GM21447 (cell line): ENCODE results near the gene MVD.
"Not testable (repeated sequence)": the region's sequence is repeated elsewhere in the genome, so short reads cannot be mapped to it uniquely, and the experiment has no call there.

Experiments
- ATAC-seq: cut with Tn5 transposase; IDR thresholded peaks from one replicate; pipeline ENCODE4 v1.9.1; 2021; ENCODE audit not compliant: unreplicated experiment

MVD gene

DNA sequence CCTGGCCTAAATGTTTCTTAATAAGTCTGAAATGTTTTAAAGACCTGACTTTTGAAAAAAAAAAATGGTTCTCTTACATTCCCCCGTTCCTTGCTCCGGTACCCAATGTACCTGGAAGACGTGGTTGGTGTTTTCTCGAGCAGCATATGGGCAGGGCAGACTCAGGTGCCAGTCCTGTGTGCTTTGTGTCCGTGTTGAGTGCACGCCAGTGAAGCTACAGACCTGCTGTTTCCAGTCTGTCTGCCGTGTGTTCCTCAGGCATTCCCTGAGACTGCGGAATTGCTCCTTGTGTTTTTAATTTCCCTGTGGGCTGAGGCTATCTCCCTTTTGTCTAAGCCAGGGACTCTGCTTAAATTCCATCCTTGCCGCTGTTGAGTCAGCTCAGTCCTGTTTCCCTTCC is 36.2 kb downstream of the MVD start:
- no peak for ATAC-seq

DNA sequence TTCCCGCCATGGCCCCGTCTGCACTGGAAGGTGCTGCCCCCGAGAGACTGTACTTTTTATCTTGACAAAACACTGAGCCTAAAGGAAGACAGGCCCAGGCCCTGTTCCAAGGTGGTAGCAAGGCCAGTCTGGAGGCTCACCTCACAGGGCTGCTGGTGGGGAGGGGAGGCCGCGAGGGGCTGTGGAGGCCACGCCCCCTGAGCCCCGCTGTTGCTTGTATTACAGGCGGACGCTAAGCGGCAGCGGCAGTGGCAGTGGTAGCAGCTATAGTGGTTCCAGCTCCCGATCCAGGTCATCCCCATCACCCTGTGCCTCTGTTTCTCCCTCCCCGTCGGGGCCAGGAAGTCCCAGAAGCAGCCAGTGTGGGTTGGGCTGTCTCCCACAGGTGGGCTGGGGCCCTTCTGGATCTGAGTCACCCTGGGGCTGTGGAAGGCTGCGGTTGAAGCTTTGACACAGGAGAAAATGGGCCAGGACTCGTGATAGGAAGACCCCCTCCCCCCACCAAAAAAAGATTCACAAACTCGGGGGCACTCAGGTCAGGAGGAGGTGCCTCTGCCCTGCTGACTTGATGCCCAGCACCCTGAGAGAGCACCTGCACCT is 37.8 kb downstream of the MVD start:
- ATAC-seq = no peak

DNA sequence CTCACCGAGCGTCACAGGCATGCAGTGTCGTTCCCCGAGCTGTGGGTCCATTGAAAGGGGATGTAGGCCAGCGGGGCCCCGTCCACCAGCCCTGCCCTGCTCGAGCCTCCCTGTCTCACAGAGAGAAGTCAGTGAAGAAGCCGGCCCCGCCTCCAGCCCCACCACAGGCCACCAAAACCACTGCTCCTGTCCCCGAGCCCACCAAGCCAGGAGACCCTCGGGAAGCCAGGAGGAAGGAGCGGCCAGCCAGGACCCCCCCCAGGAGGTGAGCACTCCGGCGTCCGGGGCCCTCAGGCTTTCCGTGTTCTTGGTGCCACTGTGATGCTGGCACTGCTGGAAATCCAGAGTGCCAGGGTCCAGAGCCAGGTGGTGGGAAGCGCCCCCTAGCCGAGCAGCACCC is 38.4 kb downstream of the MVD start:
- no peak for ATAC-seq

DNA sequence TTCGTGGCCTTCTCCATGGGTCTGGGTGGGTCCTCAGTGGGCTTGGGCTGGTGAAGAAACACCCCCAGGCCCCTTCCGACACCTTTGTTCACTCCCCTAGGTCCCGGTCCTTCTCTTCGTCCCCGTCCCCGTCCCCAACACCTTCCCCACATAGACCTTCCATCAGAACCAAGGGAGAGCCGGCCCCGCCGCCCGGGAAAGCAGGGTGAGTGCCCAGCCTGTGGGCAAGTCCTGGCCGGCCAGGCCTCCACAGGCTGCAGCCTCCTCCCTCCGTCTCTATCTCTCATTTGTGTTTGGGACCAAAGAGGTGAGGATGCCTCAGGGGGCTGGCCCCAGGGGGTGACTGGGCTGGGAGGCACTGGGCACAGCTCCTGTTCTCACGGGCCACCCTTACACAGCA is 39.0 kb downstream of the MVD start:
- no peak for ATAC-seq

- ATAC-seq = no peak
Measured at GRCh38 chr16:88622866-88623265, 40.0 kb downstream of the MVD start.

GRCh38 chr16:88622125-88622524 is 40.8 kb downstream of the MVD start:
- ATAC-seq = no peak

DNA sequence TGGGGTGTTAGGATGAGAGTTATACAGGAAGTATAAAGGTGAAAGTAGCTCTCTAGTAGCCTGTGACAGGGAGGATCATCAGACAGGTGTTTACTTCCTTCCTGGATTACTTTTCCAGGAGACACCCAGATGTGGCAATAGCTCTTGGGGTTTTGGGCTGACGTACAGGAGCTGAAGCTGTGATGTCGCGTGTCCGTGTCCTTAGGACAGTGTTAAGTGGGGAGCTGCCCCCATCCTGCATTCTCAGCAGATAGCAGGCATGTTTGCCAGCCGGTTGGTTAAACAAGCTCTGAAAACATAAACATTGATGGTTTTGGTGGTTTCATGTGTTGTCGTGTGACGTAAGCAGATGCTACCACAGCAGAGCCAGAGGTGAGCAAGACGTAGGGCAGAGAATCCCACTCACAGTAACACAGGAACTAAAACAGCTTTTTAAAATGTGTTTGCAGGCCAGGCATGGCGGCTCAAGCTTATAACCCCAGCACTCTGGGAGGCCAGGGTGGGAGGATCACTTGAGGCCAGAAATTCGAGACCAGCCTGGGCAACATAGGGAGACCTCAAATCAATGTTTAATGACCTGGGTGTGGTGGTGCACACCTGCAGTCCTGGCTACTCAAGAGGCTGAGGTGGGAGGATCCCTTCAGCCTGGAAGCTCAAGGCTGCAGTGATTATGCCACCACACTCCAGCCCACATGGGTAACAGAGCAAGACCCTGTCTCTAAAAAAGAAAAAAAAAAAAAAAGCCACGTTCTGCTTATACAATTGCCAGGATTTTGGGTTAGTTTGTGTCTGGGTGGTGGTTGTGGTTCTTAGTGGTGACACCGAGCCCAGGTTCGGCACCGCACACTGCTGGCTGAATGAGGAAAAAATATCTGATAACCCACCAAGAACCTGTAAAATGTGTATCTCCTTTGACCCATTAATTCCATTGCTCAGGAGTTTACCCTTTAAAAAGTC is 42.8 kb downstream of the MVD start:
- ATAC-seq = no peak

DNA sequence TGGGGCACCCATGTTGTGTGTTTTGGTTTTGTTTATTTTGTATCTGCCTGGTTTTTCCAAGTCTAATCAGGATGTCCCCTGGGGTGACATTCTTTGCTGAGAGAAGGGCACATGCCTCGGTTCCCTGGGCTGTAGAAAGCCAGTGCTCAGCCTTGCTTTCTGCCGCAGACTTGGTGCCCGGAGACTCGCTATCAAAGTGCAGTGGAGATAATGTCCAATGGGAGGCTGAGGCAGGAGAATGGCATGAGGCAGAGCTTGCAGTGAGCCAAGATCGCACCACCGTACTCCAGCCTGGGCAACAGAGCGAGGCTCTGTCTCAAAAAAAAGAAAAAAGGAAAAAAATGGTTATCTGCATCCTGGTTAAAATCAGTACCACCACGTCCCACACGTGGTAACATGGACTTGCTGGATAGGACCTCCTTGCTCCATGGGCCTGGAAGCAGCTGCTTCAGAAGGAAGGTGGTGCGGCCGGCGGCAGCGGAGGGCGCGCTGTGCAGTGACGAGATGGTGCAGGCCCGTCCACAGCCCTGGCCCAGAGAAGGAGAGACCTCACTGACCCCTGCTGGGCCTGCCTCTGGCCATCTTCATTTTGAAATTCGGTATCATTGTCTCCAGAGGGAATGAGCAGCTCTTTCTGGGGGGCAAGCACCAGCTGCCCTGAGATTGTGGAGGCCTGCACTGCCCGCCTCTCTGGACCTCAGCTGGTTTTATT is 43.8 kb downstream of the MVD start:
- ATAC-seq = no peak

- ATAC-seq = no peak
Measured at GRCh38 chr16:88618182-88618955, 44.5 kb downstream of the MVD start.

DNA sequence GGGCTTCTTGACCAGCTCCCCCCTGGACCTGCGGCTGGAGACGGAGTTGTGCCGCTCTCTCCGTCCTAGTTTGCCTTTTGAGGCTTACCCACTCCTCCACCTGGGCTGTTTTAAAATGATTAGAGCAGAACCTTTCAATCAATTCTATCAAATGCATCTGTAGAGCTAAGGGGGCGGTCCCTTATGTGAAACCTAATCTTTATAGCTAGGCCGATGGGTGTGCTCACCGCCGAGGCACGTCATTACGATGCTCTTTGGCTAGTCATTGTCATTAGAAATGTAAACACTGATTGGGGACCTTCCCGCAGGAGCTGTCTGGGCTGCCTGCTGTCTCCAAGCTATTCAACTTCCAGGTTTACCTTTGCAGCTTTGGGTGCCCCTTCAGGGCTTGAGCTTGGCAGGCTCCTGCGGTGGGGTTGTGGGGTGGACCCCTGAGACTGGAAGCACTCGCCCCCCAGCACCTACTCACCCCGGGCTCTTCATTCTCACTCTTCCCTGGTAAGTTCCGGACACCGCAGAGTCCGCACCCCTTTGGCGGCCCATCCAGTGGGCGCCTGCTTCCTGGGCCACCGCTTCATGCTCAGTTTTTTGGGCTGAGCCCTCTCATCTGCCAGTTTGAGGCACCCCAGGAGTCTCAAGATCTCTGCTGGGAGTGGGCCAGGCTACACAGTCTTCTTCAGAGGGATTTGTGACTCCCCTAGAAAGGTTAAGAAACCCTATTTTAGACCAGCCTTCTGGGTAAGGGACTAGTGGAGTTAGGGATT is 45.4 kb downstream of the MVD start:
- ATAC-seq = no peak

- no peak for ATAC-seq
Measured at GRCh38 chr16:88616736-88617135, 46.2 kb downstream of the MVD start.

- no peak for ATAC-seq
Measured at GRCh38 chr16:88616320-88616719, 46.6 kb downstream of the MVD start.

GRCh38 chr16:88614818-88615580 is 47.9 kb downstream of the MVD start:
- no peak for ATAC-seq

- ATAC-seq = no peak
Measured at GRCh38 chr16:88613911-88614817, 48.7 kb downstream of the MVD start.

GRCh38 chr16:88613293-88613692 is 49.6 kb downstream of the MVD start:
- no peak for ATAC-seq

DNA sequence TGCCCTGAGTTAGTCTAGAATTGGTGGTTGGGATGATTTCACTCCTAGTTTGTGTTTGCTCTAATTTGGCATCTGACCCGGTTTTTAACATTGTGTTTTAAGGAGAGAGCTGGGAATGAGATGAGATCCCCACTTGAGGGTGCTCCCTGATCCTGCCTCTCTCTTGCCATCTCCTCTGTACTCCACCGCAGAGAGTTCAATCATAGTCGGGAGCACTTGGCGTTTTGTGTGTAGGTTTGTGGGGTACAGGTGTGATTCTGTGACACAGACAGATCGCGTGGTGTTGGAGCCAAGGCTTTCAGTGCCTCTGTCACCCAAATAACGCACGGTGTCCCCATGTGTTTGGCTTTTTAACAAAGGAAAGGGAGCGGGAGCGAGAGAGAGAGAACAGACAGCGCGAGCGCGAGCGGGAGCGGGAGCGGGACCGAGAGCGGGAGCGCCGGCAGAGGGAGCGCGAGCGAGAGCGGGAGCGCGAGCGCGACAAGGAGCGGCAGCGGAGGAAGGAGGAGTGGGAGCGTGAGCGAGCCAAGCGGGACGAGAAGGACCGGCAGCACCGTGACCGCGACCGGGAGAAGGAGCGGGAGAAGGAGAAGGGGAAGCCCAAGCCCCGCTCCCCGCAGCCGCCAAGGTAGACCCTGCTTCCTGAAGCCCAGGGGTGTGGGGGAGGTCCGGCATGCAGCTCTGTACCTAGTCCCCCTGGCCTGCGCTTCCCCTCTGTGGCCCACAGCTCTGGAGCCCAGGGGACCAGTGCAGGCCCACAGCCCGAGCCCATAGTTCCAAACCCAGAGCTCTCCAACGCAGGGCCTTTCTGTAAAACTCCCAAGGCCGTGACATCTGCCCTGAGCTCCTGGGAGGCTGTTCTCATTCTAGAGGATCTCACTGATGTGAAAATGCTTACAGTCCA is 51.7 kb downstream of the MVD start:
- ATAC-seq = no peak

- no peak for ATAC-seq
Measured at GRCh38 chr16:88610080-88610479, 52.8 kb downstream of the MVD start.

GRCh38 chr16:88609426-88609825 is 53.5 kb downstream of the MVD start:
- not testable (repeated sequence) for ATAC-seq
